ENCODE data around the gene TNRC6C. TPM values are rescaled to one million over a fixed set of nuclear protein-coding genes. Genes with fewer than 3 reads are reported as not detected.
"Not testable (repeated sequence)": the region's sequence is repeated elsewhere in the genome, so short reads cannot be mapped to it uniquely, and the experiment has no call there.

TNRC6C gene
- polyA plus RNA-seq, 1 donor (not counting 4 experiments of a cell fraction or from before 2014, with no cell fraction given): 0.34 TPM

GRCh38 chr17:78079253-78079652, 120.8 kb downstream of the TNRC6C start:
- no peaks in the 10 kb centered on the region for H3K27me3 ChIP-seq (ENCODE audit: control insufficient read depth, extremely low read depth, insufficient read depth, low read length)
- TF ChIP-seq CTCF (optimal IDR thresholded peaks at IDR 0.05 in 1 of 3, IDR thresholded peaks at IDR 0.05 in 1 of 3, conservative IDR thresholded peaks at IDR 0.05 in 1 of 3; ENCODE audit: extremely low read depth in 1 of 3, insufficient read depth in 2 of 3, low read length in 3 of 3): no peak
- TF ChIP-seq EZH2 (IDR thresholded peaks at IDR 0.05; ENCODE audit: low read length): no peak
- no peaks in the 10 kb centered on the region for H3K9me3 ChIP-seq (ENCODE audit: control insufficient read depth, low read depth, low read length)
- H3K79me2 ChIP-seq (ENCODE audit: control insufficient read depth, insufficient read depth, low read length): no peaks in the 10 kb centered on the region
- no peak for DNase-seq (ENCODE audit: low read depth, low spot score)
- H3K4me3 ChIP-seq (ENCODE audit: control insufficient read depth in 2 of 3, extremely low read depth in 1 of 3, insufficient read depth in 2 of 3, low read depth in 1 of 3, low read length in 3 of 3): no peak overlapping the region
- no peak for FAIRE-seq
- no peaks in the 10 kb centered on the region for H3K36me3 ChIP-seq (ENCODE audit: control insufficient read depth in 2 of 2, extremely low read depth in 1 of 2, insufficient read depth in 2 of 2, low read length in 2 of 2)
- dilution Hi-C loops (cut with MboI; ENCODE audit: extremely low pct_ligation_motif_present, low sequenced_read_pairs): no loop called here
- no peaks in the 10 kb centered on the region for H3K4me1 ChIP-seq (ENCODE audit: control insufficient read depth, extremely low read depth, insufficient read depth, low read length)
- H3K9me1 ChIP-seq (ENCODE audit: control insufficient read depth, extremely low read depth, insufficient read depth, low read length): no peaks in the 10 kb centered on the region
- no peaks in the 10 kb centered on the region for H4K20me1 ChIP-seq (ENCODE audit: control insufficient read depth, extremely low read depth, insufficient read depth, low read length)
- H2AFZ ChIP-seq (ENCODE audit: control insufficient read depth, low read length): no peak overlapping the region
- H3K27ac ChIP-seq (ENCODE audit: control insufficient read depth, insufficient read depth, low read length): no peak overlapping the region
- H3K4me2 ChIP-seq (ENCODE audit: control insufficient read depth, extremely low read depth, insufficient read depth, low read depth, low read length): no peak overlapping the region
- H3K9ac ChIP-seq (ENCODE audit: control insufficient read depth, extremely low read depth, insufficient read depth, low read length): no peak overlapping the region

GRCh38 chr17:78081551-78081950, 123.0 kb downstream of the TNRC6C start:
- H4K20me1 ChIP-seq (ENCODE audit: control insufficient read depth, extremely low read depth, insufficient read depth, low read length): no peaks in the 10 kb centered on the region
- H3K36me3 ChIP-seq (ENCODE audit: control insufficient read depth in 2 of 2, extremely low read depth in 1 of 2, insufficient read depth in 2 of 2, low read length in 2 of 2): no peaks in the 10 kb centered on the region
- no peak overlapping the region for H3K4me3 ChIP-seq (ENCODE audit: control insufficient read depth in 2 of 3, extremely low read depth in 1 of 3, insufficient read depth in 2 of 3, low read depth in 1 of 3, low read length in 3 of 3)
- H3K9ac ChIP-seq (ENCODE audit: control insufficient read depth, extremely low read depth, insufficient read depth, low read length): no peak overlapping the region
- DNase-seq (ENCODE audit: low read depth, low spot score) (no peak), FAIRE-seq (no peak)
- no peaks in the 10 kb centered on the region for H3K27me3 ChIP-seq (ENCODE audit: control insufficient read depth, extremely low read depth, insufficient read depth, low read length)
- no peak overlapping the region for H3K4me2 ChIP-seq (ENCODE audit: control insufficient read depth, extremely low read depth, insufficient read depth, low read depth, low read length)
- no peaks in the 10 kb centered on the region for H3K79me2 ChIP-seq (ENCODE audit: control insufficient read depth, insufficient read depth, low read length)
- H3K9me1 ChIP-seq (ENCODE audit: control insufficient read depth, extremely low read depth, insufficient read depth, low read length): no peaks in the 10 kb centered on the region
- no peak overlapping the region for H3K27ac ChIP-seq (ENCODE audit: control insufficient read depth, insufficient read depth, low read length)
- no peaks in the 10 kb centered on the region for H3K9me3 ChIP-seq (ENCODE audit: control insufficient read depth, low read depth, low read length)
- H2AFZ ChIP-seq (ENCODE audit: control insufficient read depth, low read length): no peak overlapping the region
- H3K4me1 ChIP-seq (ENCODE audit: control insufficient read depth, extremely low read depth, insufficient read depth, low read length): no peaks in the 10 kb centered on the region
- no peak for TF ChIP-seq EZH2 (IDR thresholded peaks at IDR 0.05; ENCODE audit: low read length)
- no peak for TF ChIP-seq CTCF (optimal IDR thresholded peaks at IDR 0.05 in 1 of 3, IDR thresholded peaks at IDR 0.05 in 1 of 3, conservative IDR thresholded peaks at IDR 0.05 in 1 of 3; ENCODE audit: extremely low read depth in 1 of 3, insufficient read depth in 2 of 3, low read length in 3 of 3)
- dilution Hi-C loops (cut with MboI; ENCODE audit: extremely low pct_ligation_motif_present, low sequenced_read_pairs): no loop called here

GRCh38 chr17:78082355-78082872, 123.9 kb downstream of the TNRC6C start:
- H4K20me1 ChIP-seq (ENCODE audit: control insufficient read depth, extremely low read depth, insufficient read depth, low read length); H3K79me2 ChIP-seq (ENCODE audit: control insufficient read depth, insufficient read depth, low read length); DNase-seq (ENCODE audit: low read depth, low spot score); H3K4me3 ChIP-seq (ENCODE audit: control insufficient read depth in 2 of 3, extremely low read depth in 1 of 3, insufficient read depth in 2 of 3, low read depth in 1 of 3, low read length in 3 of 3); H3K9me1 ChIP-seq (ENCODE audit: control insufficient read depth, extremely low read depth, insufficient read depth, low read length); dilution Hi-C loops (cut with MboI; ENCODE audit: extremely low pct_ligation_motif_present, low sequenced_read_pairs); H3K9me3 ChIP-seq (ENCODE audit: control insufficient read depth, low read depth, low read length); H3K27me3 ChIP-seq (ENCODE audit: control insufficient read depth, extremely low read depth, insufficient read depth, low read length); H3K27ac ChIP-seq (ENCODE audit: control insufficient read depth, insufficient read depth, low read length); H3K36me3 ChIP-seq (ENCODE audit: control insufficient read depth in 2 of 2, extremely low read depth in 1 of 2, insufficient read depth in 2 of 2, low read length in 2 of 2); H3K9ac ChIP-seq (ENCODE audit: control insufficient read depth, extremely low read depth, insufficient read depth, low read length); H3K4me1 ChIP-seq (ENCODE audit: control insufficient read depth, extremely low read depth, insufficient read depth, low read length); H3K4me2 ChIP-seq (ENCODE audit: control insufficient read depth, extremely low read depth, insufficient read depth, low read depth, low read length); H2AFZ ChIP-seq (ENCODE audit: control insufficient read depth, low read length); FAIRE-seq: not testable (repeated sequence)

All from keratinocyte (primary cell).